ENCODE results near the gene FRMD4A.
"Not testable (repeated sequence)": the region's sequence is repeated elsewhere in the genome, so short reads cannot be mapped to it uniquely, and the experiment has no call there.

FRMD4A gene

DNA sequence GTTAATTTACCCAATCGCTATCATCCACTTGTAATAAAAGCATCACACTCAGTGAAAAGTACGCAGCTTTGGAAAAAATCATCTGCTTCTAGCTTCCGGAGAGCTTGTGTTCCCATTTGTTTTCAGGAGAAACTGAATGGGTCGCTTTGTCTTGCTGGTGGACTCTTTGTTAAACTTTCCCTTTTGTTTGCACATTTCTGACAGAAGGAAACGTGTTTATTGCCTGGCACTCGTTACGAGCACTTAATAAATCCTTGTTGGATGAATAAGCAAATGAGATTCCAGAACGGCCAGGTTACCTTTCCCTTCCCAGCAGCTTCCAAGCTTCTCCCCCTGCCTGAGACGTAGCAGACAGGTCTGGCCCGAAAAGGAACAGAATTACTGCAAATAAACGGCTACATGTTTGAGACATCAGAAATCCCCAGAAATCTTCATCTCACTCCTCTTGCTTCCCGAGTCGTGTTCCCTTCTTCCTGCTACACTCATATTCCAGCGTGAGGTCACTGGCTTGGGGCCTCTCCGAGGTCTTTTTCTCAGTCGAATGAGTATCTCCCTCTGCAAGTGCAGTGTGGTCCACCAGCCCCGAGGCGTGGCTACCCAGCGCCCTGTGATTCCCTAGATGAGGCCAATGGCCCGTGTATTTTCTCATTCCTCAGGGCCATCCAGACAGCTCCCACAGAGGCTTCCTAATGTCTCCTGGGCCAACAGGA, 167.2 kb downstream of the FRMD4A start:
- no peak for FAIRE-seq

DNA sequence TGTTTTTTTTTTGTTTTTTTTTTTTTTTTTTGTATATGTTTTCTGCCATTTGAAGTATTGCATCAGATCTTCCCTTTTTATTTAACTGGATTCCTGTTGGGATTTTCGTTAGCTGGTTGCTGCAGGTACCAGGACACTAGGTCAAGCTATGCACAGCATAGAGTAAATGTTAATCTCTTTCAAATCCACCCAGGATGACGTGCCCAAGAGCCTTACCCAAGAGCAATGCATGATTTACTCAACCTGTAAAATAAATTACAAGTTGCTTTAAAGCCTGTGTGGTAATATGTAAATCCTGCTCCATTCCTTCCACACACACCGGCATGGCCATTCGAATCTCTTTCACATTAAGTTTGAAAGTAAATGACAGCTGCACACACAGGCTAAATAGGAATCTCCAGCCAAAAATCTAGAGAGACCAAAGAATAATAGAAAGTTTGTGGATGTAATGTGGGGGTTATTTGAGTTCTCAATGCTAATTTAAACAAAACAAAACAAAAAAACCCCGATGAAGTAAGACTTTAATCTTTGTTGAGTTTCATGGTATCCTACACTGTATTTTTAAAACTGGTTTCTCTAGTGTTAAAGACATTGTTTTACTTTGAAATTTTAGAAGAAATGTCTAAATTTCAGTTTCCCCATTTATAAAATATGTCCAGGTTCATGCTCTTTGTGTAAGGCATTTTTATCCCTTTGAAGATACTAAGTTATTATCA, 167.9 kb downstream of the FRMD4A start:
- FAIRE-seq (no peak), DNase-seq (ENCODE audit: extremely low spot score, insufficient read length, low read depth) (no peak)

More for the DNA sequence above, 167.2 kb downstream of the FRMD4A start:
- DNase-seq (ENCODE audit: extremely low spot score, insufficient read length, low read depth): no peak

GRCh38 chr10:14162061-14162460, 168.7 kb downstream of the FRMD4A start:
- DNase-seq (ENCODE audit: extremely low spot score, insufficient read length, low read depth) (no peak), FAIRE-seq (no peak)

- DNase-seq (ENCODE audit: extremely low spot score, insufficient read length, low read depth) (no peak), FAIRE-seq (no peak)
Observed at GRCh38 chr10:14160299-14160698, 170.4 kb downstream of the FRMD4A start.

GRCh38 chr10:14158575-14158974, 172.1 kb downstream of the FRMD4A start:
- no peak for FAIRE-seq
- DNase-seq (ENCODE audit: extremely low spot score, insufficient read length, low read depth): no peak

DNA sequence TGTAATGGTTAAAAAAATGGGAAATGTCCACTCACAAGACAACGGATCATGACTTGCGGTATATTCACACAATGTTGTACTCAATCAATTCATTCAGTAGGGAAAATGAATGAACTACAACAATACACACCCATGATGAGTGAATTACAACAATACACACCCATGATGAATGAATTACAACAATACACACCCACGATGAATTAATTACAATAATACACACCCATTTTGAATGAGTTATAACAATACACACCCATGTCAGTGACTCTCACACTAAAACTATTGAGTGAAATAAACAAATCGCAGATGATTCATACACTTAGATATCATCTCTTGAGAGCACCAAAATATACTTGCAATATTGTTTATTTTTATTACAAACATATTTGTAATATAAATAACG, 174.6 kb downstream of the FRMD4A start:
- FAIRE-seq (no peak), DNase-seq (ENCODE audit: extremely low spot score, insufficient read length, low read depth) (no peak)

DNA sequence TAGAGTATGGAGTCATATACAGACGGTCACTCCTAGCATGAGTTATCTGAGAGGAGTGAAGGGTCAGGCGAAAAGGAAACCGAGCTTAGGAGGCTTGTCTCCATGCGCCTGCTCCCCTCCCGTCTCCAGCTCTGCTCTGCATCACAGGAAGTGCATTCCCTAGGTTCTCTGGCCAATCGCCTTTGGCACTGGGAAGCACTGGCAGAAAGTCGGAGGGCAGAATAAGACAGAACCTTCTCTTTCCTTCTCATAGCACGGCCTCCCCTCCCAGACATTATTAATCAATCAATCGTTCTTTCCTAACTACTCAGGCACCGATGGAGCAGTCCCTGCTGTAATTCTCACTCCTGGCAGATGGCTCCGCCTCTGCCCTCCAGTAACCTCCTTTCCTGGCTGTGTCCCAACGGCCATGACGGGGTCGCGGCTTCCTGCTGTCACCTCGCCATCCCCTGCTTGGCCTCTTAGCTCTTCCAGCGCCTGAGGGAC, 177.1 kb downstream of the FRMD4A start:
- FAIRE-seq: no peak
- no peak for DNase-seq (ENCODE audit: extremely low spot score, insufficient read length, low read depth)

GRCh38 chr10:14151571-14151970, 179.2 kb downstream of the FRMD4A start:
- no peak for DNase-seq (ENCODE audit: extremely low spot score, insufficient read length, low read depth)
- FAIRE-seq: no peak

DNA sequence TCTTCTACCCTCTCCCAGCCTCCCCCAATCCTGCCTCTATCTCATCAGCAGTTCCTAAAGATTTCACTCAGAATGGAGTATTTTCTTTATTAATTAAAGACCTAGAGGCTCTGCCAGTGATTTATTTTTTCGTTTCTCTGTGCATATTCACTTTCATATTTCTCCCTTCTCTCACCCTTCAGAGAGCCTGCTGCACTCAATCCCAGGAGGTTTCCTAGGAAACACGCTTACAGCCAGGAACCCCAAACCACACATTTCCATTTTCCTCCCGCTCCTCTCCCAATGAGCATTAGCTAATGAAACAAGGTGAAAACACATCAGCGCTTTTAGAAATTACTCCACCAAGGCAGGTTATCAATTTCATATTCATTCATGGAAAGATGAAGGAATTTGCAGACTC, 180.2 kb downstream of the FRMD4A start:
- no peak for FAIRE-seq
- no peak for DNase-seq (ENCODE audit: extremely low spot score, insufficient read length, low read depth)

GRCh38 chr10:14146501-14146900, 184.2 kb downstream of the FRMD4A start:
- no peak for DNase-seq (ENCODE audit: extremely low spot score, insufficient read length, low read depth)
- FAIRE-seq: no peak

DNA sequence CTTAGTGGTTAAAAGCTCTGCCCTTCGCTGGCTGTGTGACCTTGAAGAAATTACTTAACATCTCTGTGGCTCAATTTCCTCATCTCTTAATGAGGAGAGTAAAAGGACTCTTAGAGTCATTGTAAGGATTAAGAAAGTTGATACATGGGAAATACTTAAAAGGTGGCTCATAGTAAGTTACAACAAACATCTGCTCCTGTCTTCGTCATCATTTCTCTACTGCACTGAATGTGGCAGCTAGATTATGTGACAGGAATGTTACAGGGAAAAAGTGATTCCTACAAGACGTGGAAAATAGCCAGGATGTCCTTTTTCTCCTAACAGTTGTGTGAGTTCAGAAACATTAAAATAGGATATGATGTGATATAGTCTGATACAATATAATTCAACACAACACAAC, 184.7 kb downstream of the FRMD4A start:
- DNase-seq (ENCODE audit: extremely low spot score, insufficient read length, low read depth): no peak
- no peak for FAIRE-seq

DNA sequence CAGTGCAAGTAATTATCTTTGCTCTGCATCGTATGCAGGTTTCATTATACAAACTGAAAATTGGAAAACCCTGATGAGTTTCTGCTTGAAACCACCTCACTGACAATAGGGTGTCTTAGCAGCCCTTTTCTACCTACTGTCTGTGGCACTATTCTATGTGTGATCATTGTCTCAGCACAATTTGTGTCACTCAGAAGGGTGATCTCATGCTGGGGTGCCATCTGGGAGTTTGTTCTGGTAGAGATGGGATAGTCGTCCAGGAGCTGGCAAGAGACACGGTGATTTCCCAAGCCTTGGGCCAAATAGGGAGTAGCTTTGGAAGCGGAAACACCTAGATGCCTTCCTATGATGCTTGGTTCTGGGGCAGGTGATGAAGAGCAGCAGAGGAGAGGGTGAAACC, 186.3 kb downstream of the FRMD4A start:
- DNase-seq (ENCODE audit: extremely low spot score, insufficient read length, low read depth) (no peak), FAIRE-seq (no peak)

DNA sequence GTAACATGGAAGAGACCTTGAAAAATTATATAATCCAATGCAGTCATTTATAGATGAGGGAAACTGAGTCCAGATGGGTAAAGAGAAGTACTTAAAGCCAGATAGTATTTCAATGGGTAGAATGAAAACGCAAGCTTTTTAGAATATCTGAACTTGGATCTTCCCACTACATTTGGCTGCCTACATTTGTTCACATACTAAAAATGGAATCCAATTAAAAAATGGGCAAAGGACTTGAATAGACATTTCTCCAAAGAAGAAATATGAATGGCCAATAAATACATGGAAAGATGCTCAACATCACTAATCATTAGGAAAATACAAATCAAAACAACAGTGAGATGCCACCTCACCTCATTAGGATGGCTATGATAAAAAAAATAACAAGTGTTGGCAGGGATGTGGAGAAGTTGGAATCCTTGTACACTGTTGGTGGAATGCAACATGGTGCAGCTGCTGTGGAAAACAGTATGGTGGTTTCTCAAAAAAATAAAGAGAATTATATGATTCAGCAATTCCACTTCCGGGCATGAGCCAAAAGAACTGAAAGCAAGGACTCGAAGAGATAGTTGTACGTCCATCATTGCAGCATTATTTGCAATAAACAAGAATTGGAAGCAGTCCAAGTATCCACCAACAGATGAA, 188.0 kb downstream of the FRMD4A start:
- FAIRE-seq (no peak), DNase-seq (ENCODE audit: extremely low spot score, insufficient read length, low read depth) (no peak)

GRCh38 chr10:14141283-14141682, 189.4 kb downstream of the FRMD4A start:
- DNase-seq (ENCODE audit: extremely low spot score, insufficient read length, low read depth) (no peak), FAIRE-seq (no peak)

- DNase-seq (ENCODE audit: extremely low spot score, insufficient read length, low read depth): no peak
- FAIRE-seq: no peak
Observed at GRCh38 chr10:14137391-14137790, 193.3 kb downstream of the FRMD4A start.

- not testable (repeated sequence) for FAIRE-seq
Observed at GRCh38 chr10:14135196-14135595, 195.5 kb downstream of the FRMD4A start.

DNA sequence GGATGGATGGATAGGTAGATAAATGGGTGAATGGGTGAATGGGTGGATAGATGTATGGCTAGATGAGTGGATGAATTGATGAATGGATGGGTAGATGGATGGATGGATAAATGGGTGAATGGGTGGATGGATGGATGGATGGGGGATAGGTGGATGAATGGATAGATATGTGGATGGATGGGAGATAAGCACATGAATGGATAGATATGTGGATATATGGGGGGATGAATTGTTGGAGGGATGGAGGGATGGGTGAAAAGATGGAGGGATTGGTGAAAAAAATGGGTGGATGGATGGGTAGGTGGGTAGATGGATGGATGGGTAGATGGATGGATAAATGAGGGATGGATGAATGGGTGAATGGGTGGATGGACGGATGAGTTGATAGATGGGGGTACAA, 196.4 kb downstream of the FRMD4A start:
- no peak for DNase-seq (ENCODE audit: extremely low spot score, insufficient read length, low read depth)
- FAIRE-seq: no peak

More at GRCh38 chr10:14135196-14135595, 195.5 kb downstream of the FRMD4A start:
- not testable (repeated sequence) for DNase-seq (ENCODE audit: extremely low spot score, insufficient read length, low read depth)

DNA sequence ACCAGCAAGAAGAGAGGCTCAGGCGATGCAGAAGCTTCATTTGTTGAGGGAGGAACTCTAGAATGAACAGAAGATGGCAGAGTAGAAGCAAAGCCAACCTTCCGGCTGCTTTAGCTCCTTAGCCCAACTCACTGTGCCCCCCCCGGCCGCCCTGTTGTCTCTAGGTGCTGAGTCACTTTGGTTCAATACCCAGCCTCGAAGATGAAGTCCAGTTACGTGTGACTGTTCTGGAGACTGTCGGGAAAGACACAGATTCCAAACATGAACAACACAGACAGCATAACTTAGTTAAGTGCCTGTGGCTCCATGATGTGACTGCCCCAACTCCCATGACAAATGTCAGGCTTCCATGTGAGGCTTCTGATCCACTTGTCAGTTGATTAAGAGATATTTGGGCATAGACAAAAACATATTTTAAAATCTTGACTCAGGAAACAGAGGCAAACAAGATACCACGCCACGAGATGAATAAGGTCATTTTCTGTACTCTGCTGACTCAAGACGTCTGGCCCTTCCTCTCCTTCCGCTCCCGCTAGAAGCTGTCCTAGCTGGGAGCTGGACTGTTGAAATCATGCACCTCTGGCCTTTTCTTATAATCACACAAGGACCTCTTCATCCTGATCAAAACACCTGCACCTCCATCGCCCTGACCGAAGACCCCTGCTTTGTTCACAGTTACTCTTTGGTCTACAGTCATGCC, 199.3 kb downstream of the FRMD4A start:
- DNase-seq (ENCODE audit: extremely low spot score, insufficient read length, low read depth) (no peak), FAIRE-seq (no peak)

GRCh38 chr10:14129770-14130169, 201.0 kb downstream of the FRMD4A start:
- FAIRE-seq (no peak), DNase-seq (ENCODE audit: extremely low spot score, insufficient read length, low read depth) (no peak)

DNA sequence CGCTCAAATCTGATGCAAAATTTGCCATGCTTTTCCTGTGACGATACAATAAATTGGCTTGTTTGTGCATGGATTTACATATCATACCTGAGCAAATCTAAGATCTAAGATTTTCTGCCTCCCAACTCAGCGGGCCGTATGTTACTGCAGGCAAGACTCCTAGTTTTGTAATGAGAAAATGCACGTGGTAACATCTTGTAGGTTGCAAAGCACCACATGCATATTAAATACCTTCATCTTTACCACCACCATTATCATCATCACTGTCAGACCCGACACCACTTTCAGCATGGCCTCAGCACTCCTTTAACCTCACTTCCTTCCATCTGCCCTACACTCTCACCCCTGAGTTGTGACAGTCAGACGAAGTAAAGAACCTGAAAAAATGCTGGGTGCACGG, 202.2 kb downstream of the FRMD4A start:
- FAIRE-seq: no peak
- no peak for DNase-seq (ENCODE audit: extremely low spot score, insufficient read length, low read depth)

Measured in GM18507 (cell line).